Neutrophil (primary cell): ENCODE data around the gene GRB10.

ENCODE experiments used
- H3K27ac ChIP-seq: fragments of 200-600 bp; sonication (generic); 2 replicates; pipeline ENCODE4 v1.5.1; 2016; ENCODE audit warnings: mild to moderate bottlenecking, moderate library complexity
- H3K27me3 ChIP-seq: fragments of 200-600 bp; sonication (generic); 2 replicates; pipeline ENCODE4 v1.6.0; 2016; ENCODE audit warnings: mild to moderate bottlenecking
- H3K36me3 ChIP-seq: fragments of 200-600 bp; sonication (generic); 2 replicates; pipeline ENCODE4 v1.5.1; 2017
- H3K4me1 ChIP-seq, 2 experiments: fragments of 200-600 bp in 1 of 2; sonication (generic) in 1 of 2; 1 replicate in 1 of 2; 2 replicates in 1 of 2; pipeline versions ENCODE4 v1.5.1 to v1.6.1; 2013 to 2016; ENCODE audit warnings: low read depth in 1 of 2, low read length in 1 of 2, mild to moderate bottlenecking in 1 of 2, moderate library complexity in 1 of 2; ENCODE audit not compliant: control insufficient read depth in 1 of 2, insufficient read depth in 1 of 2
- H3K4me3 ChIP-seq, 2 experiments: fragments of 200-600 bp in 1 of 2; sonication (generic) in 1 of 2; 1 replicate in 1 of 2; 2 replicates in 1 of 2; pipeline ENCODE4 v1.5.1; 2013 to 2016; ENCODE audit warnings: low read depth in 1 of 2, low read length in 1 of 2, mild to moderate bottlenecking in 1 of 2, moderate library complexity in 1 of 2
- H3K9me3 ChIP-seq: fragments of 200-600 bp; sonication (generic); 2 replicates; pipeline ENCODE4 v1.5.1; 2016
- TF ChIP-seq, protein P1 (sequence below): fragments of 200-600 bp; sonication (generic); IDR thresholded peaks from 2 replicates; pipeline ENCODE4 v1.5.1; 2016; ENCODE audit warnings: antibody characterized with exemption

GRB10 gene

GRCh38 chr7:50817561-50817960 lies 34.9 kb upstream of the GRB10 start:
- no peaks in the 10 kb centered on the region for H3K9me3 ChIP-seq
- H3K4me1 ChIP-seq: no peaks in the 10 kb centered on the region

DNA sequence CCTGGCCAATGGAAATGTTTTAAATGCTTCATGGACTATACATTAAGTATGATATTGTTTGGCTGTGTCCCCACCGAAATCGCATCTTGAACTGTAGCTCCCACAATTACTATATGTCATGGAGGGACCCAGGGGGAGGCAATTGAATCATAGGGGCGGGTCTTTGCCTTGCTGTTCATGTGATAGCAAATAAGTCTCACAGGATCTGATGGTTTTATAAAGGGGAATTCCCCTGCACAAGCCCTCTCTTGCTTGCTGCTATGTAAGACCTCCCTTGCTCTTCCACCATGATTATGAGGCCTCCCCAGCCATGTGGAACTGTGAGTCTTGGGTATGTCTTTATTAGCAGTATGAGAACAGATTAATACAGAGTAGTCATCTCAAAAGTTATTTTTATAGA lies 32.4 kb upstream of the GRB10 start:
- Histone ChIP-seq H3K4me3 (no peak overlapping the region), H3K27me3 (peaks cover 9% of the 10 kb centered on the region), H3K27ac (no peak overlapping the region), H3K4me1 (no peaks in the 10 kb centered on the region), H3K36me3 (no peaks in the 10 kb centered on the region), H3K9me3 (no peaks in the 10 kb centered on the region)
- TF ChIP-seq, protein P1, sequence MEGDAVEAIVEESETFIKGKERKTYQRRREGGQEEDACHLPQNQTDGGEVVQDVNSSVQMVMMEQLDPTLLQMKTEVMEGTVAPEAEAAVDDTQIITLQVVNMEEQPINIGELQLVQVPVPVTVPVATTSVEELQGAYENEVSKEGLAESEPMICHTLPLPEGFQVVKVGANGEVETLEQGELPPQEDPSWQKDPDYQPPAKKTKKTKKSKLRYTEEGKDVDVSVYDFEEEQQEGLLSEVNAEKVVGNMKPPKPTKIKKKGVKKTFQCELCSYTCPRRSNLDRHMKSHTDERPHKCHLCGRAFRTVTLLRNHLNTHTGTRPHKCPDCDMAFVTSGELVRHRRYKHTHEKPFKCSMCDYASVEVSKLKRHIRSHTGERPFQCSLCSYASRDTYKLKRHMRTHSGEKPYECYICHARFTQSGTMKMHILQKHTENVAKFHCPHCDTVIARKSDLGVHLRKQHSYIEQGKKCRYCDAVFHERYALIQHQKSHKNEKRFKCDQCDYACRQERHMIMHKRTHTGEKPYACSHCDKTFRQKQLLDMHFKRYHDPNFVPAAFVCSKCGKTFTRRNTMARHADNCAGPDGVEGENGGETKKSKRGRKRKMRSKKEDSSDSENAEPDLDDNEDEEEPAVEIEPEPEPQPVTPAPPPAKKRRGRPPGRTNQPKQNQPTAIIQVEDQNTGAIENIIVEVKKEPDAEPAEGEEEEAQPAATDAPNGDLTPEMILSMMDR: no peak

More at GRCh38 chr7:50817561-50817960, 34.9 kb upstream of the GRB10 start:
- Histone ChIP-seq H3K27me3 (peaks cover 2% of the 10 kb centered on the region), H3K4me3 (no peak overlapping the region), H3K27ac (no peak overlapping the region), H3K36me3 (no peaks in the 10 kb centered on the region)
- TF ChIP-seq, protein P1: no peak

- H3K9me3 ChIP-seq: no peaks in the 10 kb centered on the region
- no peaks in the 10 kb centered on the region for H3K4me1 ChIP-seq
- H3K36me3 ChIP-seq: no peaks in the 10 kb centered on the region
- TF ChIP-seq, protein P1: no peak
- no peak overlapping the region for H3K4me3 ChIP-seq
- no peak overlapping the region for H3K27ac ChIP-seq
- peaks cover 9% of the 10 kb centered on the region for H3K27me3 ChIP-seq
Measured at GRCh38 chr7:50814166-50814565, 31.5 kb upstream of the GRB10 start.

DNA sequence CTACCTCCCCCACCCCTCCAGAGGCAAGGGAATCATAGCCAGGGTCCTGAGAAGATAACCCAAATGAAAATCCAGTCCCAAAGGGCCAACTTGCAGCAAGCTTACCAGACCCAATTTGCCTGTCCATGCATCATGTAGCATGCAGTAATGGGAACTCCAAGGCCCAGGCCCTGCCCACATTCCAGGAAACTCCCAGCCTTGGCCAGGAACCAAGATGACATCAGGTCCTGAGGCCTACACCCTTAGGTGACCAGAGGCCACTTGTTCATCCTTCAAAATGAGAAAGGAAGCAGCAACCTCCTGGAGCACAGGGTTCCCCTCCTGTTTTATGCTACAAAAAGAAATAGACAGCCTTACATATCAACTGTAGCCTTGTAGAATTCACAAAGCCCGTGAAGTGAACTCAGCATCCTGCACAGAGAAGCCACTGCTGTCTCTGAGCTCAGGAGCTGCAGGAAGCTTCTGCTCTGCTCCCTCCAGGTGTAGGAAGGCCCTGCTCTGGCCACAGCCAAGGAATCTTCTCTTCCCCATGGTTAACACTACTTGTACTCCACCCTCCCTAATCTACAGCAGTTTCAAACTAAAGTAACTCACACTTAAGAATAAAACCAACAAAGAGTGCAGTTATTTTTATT lies 30.3 kb upstream of the GRB10 start:
- no peaks in the 10 kb centered on the region for H3K9me3 ChIP-seq
- H3K4me3 ChIP-seq: no peak overlapping the region
- peaks cover 9% of the 10 kb centered on the region for H3K27me3 ChIP-seq
- H3K4me1 ChIP-seq: no peaks in the 10 kb centered on the region
- TF ChIP-seq, protein P1: no peak
- no peaks in the 10 kb centered on the region for H3K36me3 ChIP-seq
- no peak overlapping the region for H3K27ac ChIP-seq

GRCh38 chr7:50812094-50812493 lies 29.4 kb upstream of the GRB10 start:
- TF ChIP-seq, protein P1: no peak
- no peak overlapping the region for H3K4me3 ChIP-seq

More at GRCh38 chr7:50812094-50812493, 29.4 kb upstream of the GRB10 start:
- no peaks in the 10 kb centered on the region for H3K4me1 ChIP-seq
- H3K27ac ChIP-seq: no peak overlapping the region
- no peaks in the 10 kb centered on the region for H3K36me3 ChIP-seq
- H3K27me3 ChIP-seq: peaks cover 9% of the 10 kb centered on the region
- H3K9me3 ChIP-seq: no peaks in the 10 kb centered on the region
